GM12891 (cell line): Measurements from ENCODE around the gene LUZP1.
"Not testable (repeated sequence)": the region's sequence is repeated elsewhere in the genome, so short reads cannot be mapped to it uniquely, and the experiment has no call there.

Source experiments
- DNase-seq: peaks from one replicate; pipeline ENCODE4 v3.0.0; 2011; ENCODE audit warnings: low spot score; ENCODE audit not compliant: insufficient read length
- FAIRE-seq: peaks from 2 replicates; lab custom pipeline; 2011; peaks lifted over from hg19 to GRCh38; lab: Jason Lieb, UNC
- PAX5 ChIP-seq: IDR thresholded peaks from 2 replicates; pipeline ENCODE4 v1.6.1; 2011; ENCODE audit warnings: low read length, moderate library complexity, mild to moderate bottlenecking; ENCODE audit not compliant: insufficient read depth, severe bottlenecking
- POLR2A ChIP-seq: IDR thresholded peaks from 2 replicates; pipeline ENCODE4 v1.6.1; 2011; ENCODE audit warnings: low read depth, low read length, control low read depth
- POLR2AphosphoS5 ChIP-seq: IDR thresholded peaks from 2 replicates; pipeline ENCODE4 v1.6.1; 2011; ENCODE audit warnings: low read depth, low read length, control low read depth
- POU2F2 ChIP-seq: IDR thresholded peaks from 2 replicates; pipeline ENCODE4 v1.6.1; 2011; ENCODE audit warnings: low read depth, mild to moderate bottlenecking, control low read depth, low read length, moderate library complexity
- SPI1 ChIP-seq: IDR thresholded peaks from 2 replicates; pipeline ENCODE4 v1.6.1; 2011; ENCODE audit warnings: low read depth, low read length, control low read depth
- TAF1 ChIP-seq: IDR thresholded peaks from 2 replicates; pipeline ENCODE4 v1.6.1; 2011; ENCODE audit warnings: low read depth, low read length, control low read depth

Gene LUZP1

GRCh38 chr1:23209770-23210169, 41.1 kb upstream of the LUZP1 start:
- no peak for TF ChIP-seq POLR2AphosphoS5
- DNase-seq = no peak
- no peak for FAIRE-seq

- DNase-seq (no peak), FAIRE-seq (no peak)
- no peak for TF ChIP-seq SPI1
- TF ChIP-seq POLR2A = no peak
- no peak for TF ChIP-seq PAX5
- TF ChIP-seq TAF1 = no peak
- TF ChIP-seq POU2F2 = no peak
- no peak for TF ChIP-seq POLR2AphosphoS5
Measured at GRCh38 chr1:23208527-23208926, 39.9 kb upstream of the LUZP1 start.

- DNase-seq, FAIRE-seq: not testable (repeated sequence)
Measured at GRCh38 chr1:23207733-23208132, 39.1 kb upstream of the LUZP1 start.

- no peak for FAIRE-seq
- DNase-seq = no peak
- TF ChIP-seq TAF1 (no peak), PAX5 (no peak), SPI1 (no peak), POLR2AphosphoS5 (no peak), POU2F2 (no peak), POLR2A (no peak)
Measured at GRCh38 chr1:23202263-23202749, 33.6 kb upstream of the LUZP1 start.

GRCh38 chr1:23200883-23201282, 32.2 kb upstream of the LUZP1 start:
- FAIRE-seq = no peak
- no peak for DNase-seq
- no peak for TF ChIP-seq SPI1
- no peak for TF ChIP-seq POLR2AphosphoS5
- no peak for TF ChIP-seq PAX5
- no peak for TF ChIP-seq POLR2A

GRCh38 chr1:23198373-23198772, 29.7 kb upstream of the LUZP1 start:
- FAIRE-seq (no peak), DNase-seq (no peak)
- TF ChIP-seq POLR2AphosphoS5 (no peak), PAX5 (no peak), SPI1 (no peak), POU2F2 (no peak), TAF1 (no peak), POLR2A (no peak)

GRCh38 chr1:23196627-23197328, 28.1 kb upstream of the LUZP1 start:
- FAIRE-seq (no peak), DNase-seq (no peak)
- TF ChIP-seq POLR2AphosphoS5 (no peak), POLR2A (no peak), PAX5 (no peak), SPI1 (no peak), POU2F2 (no peak), TAF1 (no peak)

- no peak for TF ChIP-seq POLR2A
- FAIRE-seq = no peak
- no peak for DNase-seq
Measured at GRCh38 chr1:23194119-23194984, 25.7 kb upstream of the LUZP1 start.

GRCh38 chr1:23193391-23194118, 24.9 kb upstream of the LUZP1 start:
- DNase-seq = no peak
- TF ChIP-seq POLR2A (no peak), PAX5 (no peak), SPI1 (no peak), TAF1 (no peak)
- no peak for FAIRE-seq

- FAIRE-seq = no peak
- no peak for TF ChIP-seq POLR2A
- no peak for TF ChIP-seq TAF1
- no peak for TF ChIP-seq PAX5
- no peak for TF ChIP-seq POLR2AphosphoS5
- no peak for TF ChIP-seq SPI1
- no peak for TF ChIP-seq POU2F2
- DNase-seq = no peak
Measured at GRCh38 chr1:23191199-23191598, 22.5 kb upstream of the LUZP1 start.

GRCh38 chr1:23188936-23189452, 20.3 kb upstream of the LUZP1 start:
- DNase-seq, FAIRE-seq: not testable (repeated sequence)
